HPDE6-E6E7 (cell line): ENCODE measurements around the gene CCDC93.
A peak's percentile ranks its signal among the peaks of the same experiment; 100 is the strongest.

ENCODE experiments used
- DNase-seq: peaks from one replicate; pipeline ENCODE4 v3.0.0; 2011; ENCODE audit warnings: missing footprints; ENCODE audit errors: extremely low spot score

Gene CCDC93, protein sequence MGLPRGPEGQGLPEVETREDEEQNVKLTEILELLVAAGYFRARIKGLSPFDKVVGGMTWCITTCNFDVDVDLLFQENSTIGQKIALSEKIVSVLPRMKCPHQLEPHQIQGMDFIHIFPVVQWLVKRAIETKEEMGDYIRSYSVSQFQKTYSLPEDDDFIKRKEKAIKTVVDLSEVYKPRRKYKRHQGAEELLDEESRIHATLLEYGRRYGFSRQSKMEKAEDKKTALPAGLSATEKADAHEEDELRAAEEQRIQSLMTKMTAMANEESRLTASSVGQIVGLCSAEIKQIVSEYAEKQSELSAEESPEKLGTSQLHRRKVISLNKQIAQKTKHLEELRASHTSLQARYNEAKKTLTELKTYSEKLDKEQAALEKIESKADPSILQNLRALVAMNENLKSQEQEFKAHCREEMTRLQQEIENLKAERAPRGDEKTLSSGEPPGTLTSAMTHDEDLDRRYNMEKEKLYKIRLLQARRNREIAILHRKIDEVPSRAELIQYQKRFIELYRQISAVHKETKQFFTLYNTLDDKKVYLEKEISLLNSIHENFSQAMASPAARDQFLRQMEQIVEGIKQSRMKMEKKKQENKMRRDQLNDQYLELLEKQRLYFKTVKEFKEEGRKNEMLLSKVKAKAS

DNA sequence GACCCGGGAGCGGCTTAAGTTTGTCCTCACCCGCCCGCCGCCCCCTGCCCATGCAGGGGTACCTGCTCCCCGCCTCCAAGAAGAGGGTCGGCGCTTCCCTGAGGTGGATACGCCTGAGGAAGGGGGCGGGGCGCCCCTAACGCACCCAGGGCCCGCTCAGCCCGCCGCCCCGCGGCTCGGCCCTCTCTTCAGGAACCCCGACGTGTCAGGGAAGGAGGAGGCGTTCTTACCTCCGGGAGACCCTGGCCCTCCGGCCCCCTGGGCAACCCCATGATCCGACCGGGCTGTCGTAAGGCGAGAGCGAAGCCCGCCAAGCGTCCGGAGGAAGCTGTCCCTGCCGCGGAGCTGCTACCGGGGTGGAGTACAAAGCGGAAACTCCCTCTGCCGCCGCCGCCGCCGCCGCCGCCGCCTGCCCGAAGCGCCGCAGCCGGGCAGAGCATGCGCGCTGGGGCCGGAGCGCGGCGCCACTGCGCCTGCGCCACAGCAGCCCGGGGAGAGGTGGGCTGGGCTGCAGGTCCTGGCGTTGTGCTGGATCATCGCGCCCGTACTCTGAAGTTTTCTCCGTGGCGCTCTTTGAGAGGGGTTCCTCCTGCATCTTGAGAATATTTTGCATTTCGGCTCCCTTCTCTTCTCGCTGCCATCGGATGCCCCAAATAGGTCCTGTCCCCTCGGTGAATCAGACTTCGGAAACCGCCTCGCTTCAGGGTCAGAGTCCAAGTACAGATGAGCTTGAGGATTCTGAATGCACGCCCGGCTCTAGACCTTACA is at the start of gene CCDC93:
Gene CCDC93, minus strand, starts transcription at position 347 of the 768 bp plus-strand sequence. Its CDS starts 75 bp downstream, at position 272.
- peak; percentile 99 for DNase-seq

DNA sequence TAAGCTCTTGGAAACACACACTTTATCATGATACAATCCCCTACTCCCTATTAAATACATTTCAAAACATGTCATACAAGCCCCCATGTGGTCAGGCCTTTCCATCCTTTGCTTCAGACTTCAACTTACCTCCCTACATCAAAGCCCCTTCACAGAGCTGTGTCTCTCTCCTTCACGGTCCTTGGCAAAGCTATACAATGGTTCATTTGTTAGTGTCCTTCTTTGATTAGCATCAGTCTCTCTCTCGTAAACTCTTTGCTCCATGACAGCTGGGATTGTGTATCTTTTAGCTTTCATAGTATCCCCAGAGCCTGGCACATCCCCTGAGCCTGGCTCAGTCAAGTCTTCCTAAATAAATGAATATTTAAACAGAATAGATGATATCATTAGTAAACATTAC is 48.8 kb upstream of the CCDC93 start:
- no peak for DNase-seq

DNA sequence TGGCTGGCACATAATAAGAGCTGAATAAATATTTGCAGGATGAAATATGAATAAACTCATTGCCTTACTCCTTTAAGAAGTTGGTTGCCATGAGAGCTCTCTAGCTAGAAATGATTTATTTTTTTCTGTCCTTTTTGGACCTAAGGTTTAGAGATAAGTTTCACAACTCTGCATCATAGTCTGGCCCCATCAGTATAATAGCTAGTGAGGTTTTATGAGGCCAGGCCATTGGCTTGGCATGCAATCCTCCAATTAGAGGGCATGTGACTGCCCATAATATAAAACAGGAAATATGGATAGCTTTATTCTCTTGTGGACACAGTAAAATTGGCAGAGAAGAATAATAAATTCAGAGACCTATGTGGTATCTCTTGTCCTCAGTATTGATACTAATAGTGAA is 48.2 kb upstream of the CCDC93 start:
- DNase-seq, result no peak

DNA sequence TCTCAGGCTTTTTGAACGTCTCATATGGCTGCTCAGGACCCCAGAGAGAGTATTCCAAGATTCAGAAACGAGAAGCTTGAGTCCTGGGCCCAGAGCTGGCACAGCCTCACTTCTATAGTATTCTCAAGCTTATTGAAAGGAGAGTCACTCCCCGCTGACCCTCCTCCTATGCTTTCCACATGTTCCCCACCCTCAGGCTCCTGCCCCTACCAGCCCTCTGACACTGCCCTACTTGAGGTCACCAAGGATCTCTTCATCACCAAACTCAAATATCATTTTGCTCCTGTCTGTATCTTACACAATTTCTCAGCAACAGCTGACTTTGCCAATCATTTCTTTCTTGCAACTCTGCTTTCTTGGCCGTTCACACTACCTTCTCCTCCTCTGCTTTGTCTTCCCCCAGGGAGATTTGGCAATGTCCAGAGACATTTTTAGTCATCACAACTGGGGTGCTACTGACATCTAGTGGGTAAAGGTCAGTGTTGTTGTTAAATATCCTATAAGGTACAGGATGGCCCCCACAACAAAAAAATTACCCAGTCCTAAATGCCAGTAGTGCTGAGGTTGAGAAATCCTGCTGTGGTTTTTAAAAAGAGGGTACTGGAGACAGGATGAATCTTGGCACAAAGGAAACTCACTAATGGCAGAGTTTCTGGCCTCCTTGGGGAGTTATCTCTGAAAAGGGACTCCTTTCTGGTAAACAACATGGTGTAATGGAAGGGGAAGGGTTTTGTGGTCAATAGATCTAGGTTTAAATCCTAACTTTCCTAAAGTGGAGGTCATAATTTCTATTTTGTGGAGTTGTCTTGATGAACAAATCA is 47.5 kb upstream of the CCDC93 start:
- DNase-seq, result peak; percentile 59

DNA sequence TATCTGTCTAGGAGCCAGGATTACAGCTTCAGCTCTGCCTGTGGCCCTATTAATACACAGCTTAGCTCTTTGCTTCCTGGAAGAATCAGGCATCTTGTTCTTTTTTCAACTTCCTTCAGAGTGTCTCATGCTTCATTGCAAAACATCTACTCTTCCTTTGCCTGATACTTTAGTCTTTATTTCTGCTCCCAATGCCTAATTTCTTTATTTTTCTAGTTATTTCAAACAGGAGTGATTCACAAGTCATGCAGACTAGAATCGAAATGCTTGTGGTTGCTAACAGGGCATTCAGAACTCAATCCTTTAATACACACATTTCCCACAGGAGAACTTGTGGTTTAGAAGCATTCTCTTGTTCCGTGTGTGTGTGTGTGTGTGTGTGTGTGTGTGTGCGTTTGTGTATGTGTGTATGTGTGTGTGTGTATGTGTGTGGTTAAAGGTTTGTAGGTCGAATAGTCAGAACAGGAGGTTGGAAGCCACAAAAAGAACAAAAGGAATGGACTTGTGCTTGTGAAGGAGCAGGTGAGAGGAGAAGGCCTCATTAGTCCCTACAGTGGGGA is 46.1 kb upstream of the CCDC93 start:
- DNase-seq, result no peak

DNA sequence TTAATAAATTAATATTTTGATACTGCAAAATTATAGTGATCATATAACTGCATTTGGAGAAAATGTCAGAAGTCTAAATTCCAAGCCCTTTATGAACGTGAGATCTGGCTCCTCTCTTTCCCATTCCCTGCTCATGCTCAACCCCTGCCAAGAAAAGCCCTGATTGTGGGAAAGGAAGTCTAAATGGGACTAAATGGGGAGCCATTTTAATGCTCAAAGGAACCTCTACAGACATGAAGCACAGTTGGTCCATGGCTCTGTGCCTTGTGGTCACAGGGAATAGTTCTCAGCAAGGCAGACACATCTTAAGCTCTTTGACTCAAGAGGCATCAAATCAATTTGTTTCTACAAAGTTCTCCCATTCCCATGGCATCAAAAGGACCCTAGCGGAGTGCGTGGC is 45.1 kb upstream of the CCDC93 start:
- no peak for DNase-seq

DNA sequence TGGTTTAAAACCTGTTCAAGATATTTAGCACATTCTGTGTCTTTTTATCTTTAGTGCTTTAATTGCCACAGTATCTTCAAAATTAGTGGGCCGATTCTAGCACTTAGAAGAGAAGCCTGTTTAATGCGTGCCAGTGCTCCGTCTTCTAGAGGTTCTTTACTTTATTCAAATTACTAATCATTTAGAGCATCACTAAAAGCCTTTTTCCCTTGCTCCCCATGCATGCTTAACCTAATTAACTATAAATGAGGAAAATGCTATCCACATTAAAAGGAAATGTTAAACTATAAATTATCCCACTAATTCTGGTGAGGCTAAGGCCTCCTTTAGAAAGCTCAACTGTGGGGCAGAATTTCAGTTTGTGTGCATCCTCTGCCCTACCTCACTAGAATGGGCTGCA is 42.9 kb upstream of the CCDC93 start:
- DNase-seq, result no peak

DNA sequence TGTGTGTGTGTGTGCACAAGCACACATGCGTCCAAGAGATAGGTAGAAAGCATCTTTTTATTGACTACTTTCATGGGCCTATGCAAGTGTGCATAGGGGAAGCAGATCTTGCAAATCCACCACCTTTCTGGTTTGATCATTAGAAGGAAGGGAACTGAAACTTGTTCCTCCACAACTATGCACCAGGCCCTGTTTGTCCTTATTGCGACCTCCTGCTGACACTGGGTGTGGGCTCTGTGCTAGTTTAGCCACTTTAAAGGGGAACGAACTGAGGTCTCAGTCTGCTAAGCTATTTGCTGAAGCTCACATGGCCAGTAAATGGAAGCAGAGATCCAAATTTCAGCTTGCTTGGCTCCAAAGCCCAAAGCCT is 42.3 kb upstream of the CCDC93 start:
- DNase-seq, result no peak

DNA sequence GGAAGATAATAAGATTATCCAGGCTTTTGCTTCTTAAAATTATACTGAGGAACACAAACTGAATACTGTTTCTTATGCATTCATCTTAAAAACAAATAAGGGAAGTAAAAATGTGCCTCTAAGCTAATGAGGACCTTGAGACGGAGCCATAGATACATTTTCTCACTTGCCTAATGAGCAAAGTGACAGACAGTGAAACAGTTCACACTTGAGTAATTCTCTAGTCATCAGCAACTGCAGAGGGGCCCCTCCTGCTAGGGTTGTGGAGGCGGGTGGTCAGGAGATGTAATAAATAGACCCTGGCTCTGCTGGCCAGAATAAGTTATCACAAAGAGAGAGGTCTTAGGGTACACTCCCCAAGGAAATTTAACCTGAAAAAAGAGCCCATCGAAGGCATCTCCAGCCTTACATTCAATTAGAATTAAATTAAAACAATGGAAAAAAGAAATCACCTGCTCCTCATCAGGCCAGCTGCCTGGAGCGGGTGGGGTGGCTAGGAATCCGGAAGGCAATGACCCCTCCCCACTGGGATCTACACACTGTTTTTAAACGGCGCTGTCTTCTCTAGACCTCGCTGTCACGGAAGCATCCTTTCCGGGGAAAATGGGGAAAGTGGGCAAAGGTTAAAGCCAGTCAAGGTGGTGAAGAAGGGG is 41.8 kb upstream of the CCDC93 start:
- no peak for DNase-seq

DNA sequence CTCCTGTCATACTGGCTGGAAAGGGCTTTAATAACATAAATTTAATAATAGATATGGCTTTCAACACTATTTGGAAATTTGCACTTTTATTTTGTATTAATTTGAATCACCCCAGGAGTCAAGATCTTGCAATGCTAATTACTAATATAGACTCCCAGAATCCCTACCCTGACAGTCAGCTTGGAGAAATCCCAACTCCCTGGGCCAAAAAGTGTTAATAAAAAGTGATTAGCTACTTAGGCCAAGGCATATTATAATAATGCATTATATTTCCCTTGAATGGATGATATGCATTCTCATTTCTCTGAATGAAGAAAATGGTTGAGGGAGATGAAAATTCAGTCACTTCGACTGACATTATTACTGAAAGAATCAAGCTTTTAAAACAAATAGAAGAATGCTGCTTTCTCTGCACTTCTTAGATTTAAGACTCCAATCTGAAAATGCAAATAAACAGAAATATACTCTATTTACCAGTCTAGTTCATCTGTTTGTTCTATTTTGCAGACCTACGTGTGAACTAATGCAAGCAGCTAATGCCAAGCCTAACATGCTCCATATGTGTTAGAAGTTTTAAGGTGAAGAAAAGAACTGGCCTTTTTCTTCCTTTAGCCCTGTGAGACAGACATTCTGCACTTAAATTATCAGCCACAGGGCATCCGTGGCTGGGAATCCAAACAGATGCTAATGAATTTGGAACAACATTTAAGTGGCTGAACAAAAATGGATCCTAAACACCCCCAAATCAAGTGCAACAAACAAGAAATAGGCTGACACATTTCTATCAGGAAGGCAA is 40.5 kb upstream of the CCDC93 start:
- DNase-seq, result no peak

DNA sequence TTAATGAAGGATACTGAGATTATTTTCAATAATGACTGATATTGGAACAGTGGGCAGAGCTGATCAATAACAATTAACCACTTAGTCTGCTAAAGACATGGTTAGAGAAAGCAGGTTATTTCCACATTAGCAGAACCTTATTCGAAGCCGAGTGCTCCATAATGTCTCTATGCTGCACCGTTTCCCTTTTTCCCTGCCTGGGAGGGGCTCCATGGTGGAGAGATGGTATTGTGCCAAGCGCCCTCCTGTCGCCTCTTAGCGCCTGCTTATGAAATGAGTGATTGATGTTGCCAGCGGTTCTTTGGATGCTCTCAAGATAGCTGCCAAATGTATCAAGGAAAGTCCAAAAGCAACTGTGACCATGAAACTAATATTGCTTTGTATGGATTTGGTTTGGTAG is 39.8 kb upstream of the CCDC93 start:
- DNase-seq, result no peak

DNA sequence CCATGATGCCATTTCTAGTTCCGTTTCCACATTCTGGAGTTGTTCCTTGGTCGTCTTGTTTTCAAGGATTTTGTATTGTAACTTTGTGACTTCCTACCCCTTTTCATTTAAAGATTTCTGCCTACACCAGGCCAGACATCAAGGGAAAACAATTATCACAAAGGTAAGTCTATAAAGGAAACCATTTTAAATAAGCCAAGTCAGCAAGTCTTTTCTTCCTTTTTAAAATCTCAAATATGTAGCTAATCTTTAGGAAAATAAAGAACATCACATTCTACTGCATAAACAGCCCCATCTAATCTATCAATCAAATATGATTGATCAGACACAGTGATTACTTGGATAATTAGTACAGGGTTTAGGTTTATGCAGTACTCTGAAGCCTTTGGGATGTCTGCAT is 38.6 kb upstream of the CCDC93 start:
- DNase-seq, result no peak

DNA sequence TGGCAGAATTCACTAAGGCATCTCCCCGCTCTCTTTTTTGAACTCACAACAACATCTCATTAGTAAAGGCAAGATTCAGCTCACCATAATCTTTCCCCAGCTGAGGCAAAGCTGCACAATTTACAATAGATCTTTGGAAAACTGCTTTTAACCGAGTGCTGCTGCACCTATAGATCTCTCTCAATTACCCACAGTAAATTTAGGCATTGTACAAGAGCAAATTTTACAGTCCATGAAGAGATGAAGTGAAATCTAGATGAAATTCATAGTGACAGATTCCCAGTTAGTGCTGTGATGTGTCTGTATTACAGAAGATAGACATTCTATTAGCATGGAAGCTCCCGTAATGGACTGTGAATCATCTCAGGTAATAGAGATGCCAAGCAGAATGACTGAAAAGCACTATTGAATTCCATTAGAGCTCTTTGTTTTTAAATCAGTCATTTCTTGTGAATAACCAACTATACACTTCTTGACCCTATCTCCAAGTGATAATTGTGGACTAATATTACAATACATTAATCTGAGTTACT is 38.0 kb upstream of the CCDC93 start:
- no peak for DNase-seq

DNA sequence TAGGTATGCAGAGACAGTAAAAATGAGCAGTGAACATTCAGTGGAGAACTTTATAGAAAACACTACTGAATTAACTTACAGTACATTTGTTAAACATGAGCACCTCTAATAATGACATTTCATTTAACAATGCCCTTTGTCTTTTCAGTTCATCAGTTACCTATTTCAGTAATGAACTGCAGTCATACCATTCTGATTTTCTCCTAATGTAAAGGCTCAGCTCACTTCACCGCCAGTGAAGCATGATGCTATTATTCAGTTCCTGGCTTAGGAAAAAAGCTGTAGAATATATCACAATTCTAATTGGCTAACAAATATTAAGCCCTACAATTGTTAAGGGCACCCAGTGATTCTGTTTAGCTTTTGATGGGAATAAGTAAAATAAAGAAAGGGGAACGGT is 37.1 kb upstream of the CCDC93 start:
- no peak for DNase-seq

DNA sequence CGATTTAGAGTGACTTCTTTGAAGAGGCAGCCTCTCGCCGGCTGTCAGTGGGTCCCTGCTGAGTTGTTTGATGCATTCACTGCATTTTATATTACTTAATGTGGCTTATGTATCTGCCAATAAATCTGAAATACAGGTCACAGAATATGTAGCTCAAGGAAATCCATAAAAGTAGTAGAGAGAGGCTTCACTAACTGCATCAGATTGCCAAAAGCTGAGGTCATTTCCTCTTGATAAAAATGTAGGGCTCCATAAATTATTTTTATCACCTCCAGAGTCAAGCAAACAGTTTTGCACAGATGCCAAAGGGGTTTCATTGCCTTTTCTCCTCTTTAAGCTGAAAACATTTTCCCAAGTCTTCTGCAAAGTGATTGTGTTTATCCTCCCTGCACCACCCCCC is 36.5 kb upstream of the CCDC93 start:
- no peak for DNase-seq

DNA sequence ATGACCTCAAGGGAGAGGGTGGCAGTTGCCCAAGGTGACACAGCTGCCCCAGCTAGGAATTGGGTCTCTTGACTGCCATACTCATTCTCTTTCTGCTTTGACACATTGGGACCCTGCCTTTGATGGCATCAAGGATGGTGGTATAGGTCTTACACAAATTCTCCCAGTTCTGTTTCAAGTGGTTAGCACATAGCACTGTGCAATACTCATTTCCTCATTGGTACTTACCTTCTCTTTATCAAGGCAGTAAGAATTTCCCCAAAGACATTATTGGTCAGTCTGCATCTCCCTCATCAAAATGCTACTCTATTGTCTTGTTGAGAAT is 35.9 kb upstream of the CCDC93 start:
- no peak for DNase-seq

DNA sequence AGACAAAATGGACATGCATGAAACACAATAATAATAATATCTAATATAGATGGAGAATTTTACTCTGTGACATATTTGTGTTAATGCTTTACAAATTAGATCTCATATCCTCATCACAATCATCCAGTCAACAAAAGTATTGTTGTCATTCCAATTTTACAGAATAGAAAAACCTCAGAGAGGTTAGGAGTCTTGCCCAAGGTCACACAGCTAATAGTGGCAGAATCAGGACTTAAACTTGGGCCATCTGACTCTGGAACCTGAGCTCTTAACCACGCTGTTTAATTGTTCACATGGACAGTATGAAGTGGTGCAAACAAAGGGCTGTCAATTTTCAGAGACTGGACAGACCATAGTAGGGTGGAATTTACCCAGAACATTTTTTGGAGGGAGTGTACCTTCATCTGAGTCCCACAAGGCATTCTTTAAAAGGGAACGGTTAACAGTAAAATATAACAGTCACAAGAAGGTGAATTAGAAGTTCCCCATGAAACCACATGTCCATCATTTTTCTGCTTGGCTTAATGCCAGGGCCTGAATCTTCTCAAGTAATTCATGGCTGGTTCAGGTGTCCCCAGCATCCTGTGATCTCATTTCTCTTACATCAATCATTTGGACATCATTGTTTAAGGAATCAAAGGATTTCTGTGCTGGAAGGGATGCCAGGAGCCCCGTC is 35.4 kb upstream of the CCDC93 start:
- DNase-seq, result no peak

DNA sequence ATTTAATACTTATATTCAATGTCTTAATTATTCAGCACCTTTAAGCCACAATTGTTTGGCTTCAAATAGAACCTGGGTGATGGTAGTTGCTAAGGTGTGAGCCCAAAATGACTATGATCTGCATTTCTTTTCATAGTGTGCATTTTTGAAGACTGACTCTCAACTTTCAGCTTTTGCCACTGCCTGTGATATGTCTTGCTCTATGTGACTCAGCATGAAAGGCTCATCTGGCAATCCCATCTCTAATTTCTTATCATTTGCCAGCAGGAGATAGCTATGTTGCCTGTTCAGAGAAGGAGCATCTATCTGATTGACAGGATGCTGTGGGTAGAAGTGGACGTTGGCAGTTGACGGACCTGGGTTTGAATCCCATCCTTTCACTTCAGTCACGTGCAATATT is 34.5 kb upstream of the CCDC93 start:
- DNase-seq, result no peak

DNA sequence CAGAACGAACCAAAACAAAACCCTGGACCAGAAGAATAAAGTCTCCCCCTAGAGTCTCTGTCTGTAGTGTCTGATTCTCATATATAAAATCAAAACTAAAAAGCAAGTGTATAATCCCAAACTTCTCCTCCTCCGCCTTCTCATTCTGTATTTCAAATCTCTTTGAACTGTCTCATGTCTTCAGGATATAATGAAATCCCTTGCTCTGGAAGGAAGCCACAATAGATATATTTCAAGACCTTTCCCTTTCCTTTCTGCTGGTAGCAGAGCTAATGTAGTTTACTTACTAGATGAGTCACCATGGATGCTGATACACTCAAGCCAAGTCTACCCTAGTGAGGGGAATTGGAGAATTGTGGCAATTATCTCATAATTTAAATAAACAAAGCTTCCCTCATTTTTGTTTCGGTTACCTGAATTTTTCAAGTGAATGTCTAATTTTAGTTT is 33.5 kb upstream of the CCDC93 start:
- peak; percentile 17 for DNase-seq
